Caco-2 (cell line): ENCODE data around the gene TAF1B. TPM values are rescaled to one million over a fixed set of nuclear protein-coding genes. Genes with fewer than 3 reads are reported as not detected.
"Not testable (repeated sequence)": the region's sequence is repeated elsewhere in the genome, so short reads cannot be mapped to it uniquely, and the experiment has no call there.

Source experiments
- BruUV-seq: library from RNA; stranded (reverse); fragments of 400-500 nt; replicated peaks from 2 replicates; lab custom pipeline; 2021; lab: Mats Ljungman, UMichigan
- CTCF ChIA-PET: fragments of 300-600 bp; sonication (Branson Sonifier 250); formaldehyde crosslinking; loops from one replicate; lab custom pipeline; 2022; ENCODE audit warnings: antibody characterized with exemption; lab: Charles Lee
- POLR2A ChIA-PET: fragments of 300-600 bp; sonication (Branson Sonifier 250); formaldehyde crosslinking; loops from one replicate; lab custom pipeline; 2022; ENCODE audit warnings: antibody characterized with exemption; lab: Charles Lee
- DNase-seq, 2 experiments: peaks; one replicate each; pipeline versions ENCODE4 v3.0.0 to v3.0.0-alpha.2; 2020 to 2022
- H3K27me3 ChIP-seq: replicated peaks from 2 replicates; pipeline ENCODE4 v1.6.0; 2011; ENCODE audit warnings: low read length; ENCODE audit not compliant: control insufficient read depth, insufficient read depth
- H3K36me3 ChIP-seq: 2 replicates; pipeline ENCODE4 v1.5.1; 2011; ENCODE audit warnings: low read length; ENCODE audit not compliant: control insufficient read depth, insufficient read depth
- H3K4me1 ChIP-seq: fragments of 250-450 bp; sonication (Bioruptor Pico); 2 replicates; pipeline ENCODE4 v1.5.1; 2020; ENCODE audit warnings: mild to moderate bottlenecking
- H3K4me3 ChIP-seq: 2 replicates; pipeline ENCODE4 v1.5.1; 2011; ENCODE audit warnings: low read depth, mild to moderate bottlenecking, control low read depth, low read length
- H3K9me3 ChIP-seq: fragments of 250-450 bp; sonication (Bioruptor Pico); 2 replicates; pipeline ENCODE4 v1.5.1; 2020; ENCODE audit warnings: mild to moderate bottlenecking, moderate library complexity
- H3K27ac Mint-ChIP-seq: one replicate; pipeline ENCODE4 v1.8.0; 2022; ENCODE audit warnings: mixed read lengths; ENCODE audit not compliant: unreplicated experiment
- H3K27me3 Mint-ChIP-seq: one replicate; pipeline ENCODE4 v1.8.0; 2022; ENCODE audit warnings: mixed read lengths; ENCODE audit not compliant: insufficient read depth, unreplicated experiment
- H3K36me3 Mint-ChIP-seq: one replicate; pipeline ENCODE4 v1.8.0; 2022; ENCODE audit warnings: mild to moderate bottlenecking, mixed read lengths; ENCODE audit not compliant: insufficient read depth, unreplicated experiment
- H3K4me1 Mint-ChIP-seq: one replicate; pipeline ENCODE4 v1.8.0; 2022; ENCODE audit warnings: low read depth, mixed read lengths; ENCODE audit not compliant: unreplicated experiment
- H3K4me3 Mint-ChIP-seq: one replicate; pipeline ENCODE4 v1.8.0; 2022; ENCODE audit warnings: mild to moderate bottlenecking, moderate library complexity, mixed read lengths; ENCODE audit not compliant: unreplicated experiment
- H3K9me3 Mint-ChIP-seq: one replicate; pipeline ENCODE4 v1.8.0; 2022; ENCODE audit warnings: mixed read lengths; ENCODE audit not compliant: unreplicated experiment
- CTCF ChIP-seq, 2 experiments: fragments of 200-600 bp in 1 of 2; IDR thresholded peaks; 1 replicate in 1 of 2; 2 replicates in 1 of 2; pipeline versions ENCODE4 v1.5.1 to v1.8.0; 2011 to 2022; ENCODE audit warnings: antibody characterized with exemption in 1 of 2, control low read depth in 1 of 2, inconsistent platforms in 1 of 2, low read depth in 1 of 2, low read length in 1 of 2, mild to moderate bottlenecking in 1 of 2, moderate library complexity in 1 of 2; ENCODE audit not compliant: insufficient read depth in 1 of 2, severe bottlenecking in 1 of 2, unreplicated experiment in 1 of 2
- intact Hi-C: fragments of 100-400 bp; cut with micrococcal nuclease; formaldehyde crosslinking; loops from one replicate; pipeline ENCODE4 v1.10.0; 2022; ENCODE audit not compliant: unreplicated experiment
- total RNA-seq: library from RNA; stranded (reverse); gene quantifications from 2 replicates; pipeline ENCODE4 v1.2.3, GENCODE V29; 2022

Gene TAF1B
- total RNA-seq, 1 experiment from 2014 or later: 24.8 TPM

- Histone ChIP-seq H3K27me3 (no peaks in the 10 kb centered on the region), H3K4me1 (no peaks in the 10 kb centered on the region), H3K4me3 (no peak overlapping the region), H3K9me3 (peaks cover 20% of the 10 kb centered on the region), H3K36me3 (peaks cover 3% of the 10 kb centered on the region)
- POLR2A ChIA-PET: no interaction called here
- H3K27me3 Mint-ChIP-seq: no peaks in the 10 kb centered on the region
- CTCF ChIA-PET: no interaction called here
- intact Hi-C loops: no loop called here
- BruUV-seq: no TSS peak
- peaks cover 86% of the 10 kb centered on the region for H3K36me3 Mint-ChIP-seq
- H3K9me3 Mint-ChIP-seq: peaks cover 61% of the 10 kb centered on the region
- no peak overlapping the region for H3K27ac Mint-ChIP-seq
- DNase-seq: no peak
- H3K4me3 Mint-ChIP-seq: no peak overlapping the region
- TF ChIP-seq CTCF (IDR thresholded peaks at IDR 0.05; ENCODE audit: insufficient read depth in 1 of 2, low read depth in 1 of 2, low read length in 1 of 2, severe bottlenecking in 1 of 2, unreplicated experiment in 1 of 2): no peak
- H3K4me1 Mint-ChIP-seq: no peaks in the 10 kb centered on the region
These were observed 14.8 kb downstream of the TAF1B start for GRCh38 chr2:9857814-9858729.

DNA sequence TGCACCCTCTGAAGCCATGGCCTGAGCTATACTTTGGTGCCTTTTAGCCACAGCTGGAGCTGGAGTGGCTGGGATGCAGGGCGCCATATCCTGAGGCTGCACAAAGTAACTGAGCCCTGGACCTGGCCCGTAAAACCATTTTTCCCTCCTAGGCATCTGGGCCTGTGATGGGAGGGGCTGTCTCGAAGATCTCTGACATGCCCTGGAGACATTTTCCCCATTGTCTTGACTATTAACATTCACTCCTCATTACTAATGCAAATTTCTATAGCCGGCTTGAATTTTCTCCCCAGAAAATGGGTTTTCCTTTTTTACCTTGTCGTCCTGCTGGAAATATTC is 15.4 kb downstream of the TAF1B start:
- Mint-ChIP-seq H3K9me3 (peaks cover 64% of the 10 kb centered on the region), H3K4me1 (no peaks in the 10 kb centered on the region), H3K27ac (no peak overlapping the region), H3K27me3 (no peaks in the 10 kb centered on the region), H3K36me3 (peaks cover 81% of the 10 kb centered on the region), H3K4me3 (no peak overlapping the region)
- Histone ChIP-seq H3K4me3 (no peak overlapping the region), H3K27me3 (no peaks in the 10 kb centered on the region), H3K36me3 (peaks cover 2% of the 10 kb centered on the region), H3K4me1 (no peaks in the 10 kb centered on the region), H3K9me3 (peaks cover 20% of the 10 kb centered on the region)
- no TSS peak for BruUV-seq
- no peak for TF ChIP-seq CTCF (IDR thresholded peaks at IDR 0.05; ENCODE audit: insufficient read depth in 1 of 2, low read depth in 1 of 2, low read length in 1 of 2, severe bottlenecking in 1 of 2, unreplicated experiment in 1 of 2)
- no peak for DNase-seq
- ChIA-PET POLR2A (no interaction called here), CTCF (no interaction called here)
- intact Hi-C loops: no loop called here

DNA sequence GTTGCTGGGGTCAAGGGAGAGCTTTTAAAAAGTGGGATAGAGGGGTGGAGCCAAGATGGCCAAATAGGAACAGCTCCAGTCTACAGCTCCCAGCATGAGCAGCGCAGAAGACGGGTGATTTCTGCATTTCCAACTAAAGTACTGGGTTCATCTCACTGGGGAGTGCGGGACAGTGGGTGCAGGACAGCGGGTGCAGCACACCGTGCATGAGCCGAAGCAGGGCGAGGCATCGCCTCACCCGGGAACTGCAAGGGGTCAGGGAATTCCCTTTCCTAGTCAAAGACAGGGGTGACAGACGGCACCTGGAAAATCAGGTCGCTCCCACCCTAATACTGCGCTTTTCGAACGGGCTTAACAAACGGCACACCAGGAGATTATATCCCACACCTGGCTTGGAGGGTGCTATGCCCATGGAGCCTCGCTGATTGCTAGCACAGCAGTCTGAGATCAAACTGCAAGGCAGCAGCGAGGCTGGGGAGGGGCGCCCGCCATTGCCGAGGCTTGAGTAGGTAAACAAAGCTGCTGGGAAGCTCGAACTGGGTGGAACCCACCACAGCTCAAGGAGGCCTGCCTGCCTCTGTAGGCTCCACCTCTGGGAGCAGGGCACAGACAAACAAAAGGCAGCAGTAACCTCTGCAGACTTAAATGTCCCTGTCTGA is 17.8 kb downstream of the TAF1B start:
- H3K27ac Mint-ChIP-seq, CTCF ChIA-PET, H3K4me3 ChIP-seq: not testable (repeated sequence)

More for the DNA sequence above, 17.8 kb downstream of the TAF1B start:
- peaks cover 57% of the 10 kb centered on the region for H3K36me3 Mint-ChIP-seq
- H3K27me3 ChIP-seq, H3K36me3 ChIP-seq, H3K4me1 Mint-ChIP-seq, DNase-seq, H3K4me1 ChIP-seq, POLR2A ChIA-PET, H3K27me3 Mint-ChIP-seq, intact Hi-C loops, BruUV-seq, H3K4me3 Mint-ChIP-seq: not testable (repeated sequence)
- peaks cover 65% of the 10 kb centered on the region for H3K9me3 Mint-ChIP-seq
- peaks cover 20% of the 10 kb centered on the region for H3K9me3 ChIP-seq
